Esophagus mucosa (tissue), 1 donor: Measurements from ENCODE around the gene ALDH1L1. TPM values are rescaled to one million over a fixed set of nuclear protein-coding genes. Genes with fewer than 3 reads are reported as not detected.

Experiments used
- total RNA-seq: library from RNA; stranded (reverse); gene quantifications from one replicate; pipeline ENCODE4 v1.2.4, GENCODE V29; 2023
- donor health status: DM: yes; HTN: yes; CAD: no.

Gene ALDH1L1
- total RNA-seq, 1 donor from 2014 or later = 4.5 TPM

Other genes starting within 250 kb of the ALDH1L1 start
- not detected for gene ROPN1B, start 211.4 kb downstream of the ALDH1L1 start, total RNA-seq
- gene SLC41A3, start 96.5 kb downstream of the ALDH1L1 start, total RNA-seq = 22.9 TPM
- gene KLF15, start 176.8 kb upstream of the ALDH1L1 start, total RNA-seq = 0.60 TPM
- not detected for gene CFAP100, start 214.3 kb upstream of the ALDH1L1 start, total RNA-seq